Breast epithelium (tissue), 4 donors: ENCODE measurements around the gene LMCD1. TPM values are rescaled to one million over a fixed set of nuclear protein-coding genes. Genes with fewer than 3 reads are reported as not detected.

ENCODE experiments used
- DNase-seq, 2 donors: peaks; one replicate each; pipeline ENCODE4 v3.0.0-alpha.2; 2019; ENCODE audit warnings: low spot score in 2 of 2
- H3K27ac ChIP-seq, 2 donors: fragments of 200-600 bp; sonication (generic) in 1 of 2; one replicate each; pipeline ENCODE4 v1.5.1; 2016 to 2019; ENCODE audit warnings: mild to moderate bottlenecking in 1 of 2
- H3K27me3 ChIP-seq, 2 donors: fragments of 200-600 bp; sonication (generic) in 1 of 2; one replicate each; pipeline versions ENCODE4 v1.5.1 to v1.6.0; 2017 to 2019; ENCODE audit warnings: control low read depth in 1 of 2, mild to moderate bottlenecking in 1 of 2
- H3K36me3 ChIP-seq: fragments of 200-600 bp; one replicate; pipeline ENCODE4 v1.5.1; 2019
- H3K4me1 ChIP-seq, 2 donors: fragments of 200-600 bp; sonication (generic); one replicate each; pipeline ENCODE4 v1.5.1; 2016 to 2019; ENCODE audit warnings: control low read depth in 1 of 2
- H3K4me3 ChIP-seq, 3 donors: fragments of 200-600 bp; sonication (generic); 1 replicate in 2 of 3; 2 replicates in 1 of 3; pipeline ENCODE4 v1.5.1; 2016 to 2019; ENCODE audit warnings: mild to moderate bottlenecking in 3 of 3, moderate library complexity in 2 of 3
- H3K9me3 ChIP-seq, 2 donors: fragments of 200-600 bp; sonication (generic) in 1 of 2; one replicate each; pipeline ENCODE4 v1.5.1; 2016 to 2019; ENCODE audit warnings: control low read depth in 1 of 2
- CTCF ChIP-seq, 3 donors: fragments of 450-650 bp; IDR thresholded peaks; one replicate each; pipeline ENCODE4 v1.5.1; 2016 to 2017; ENCODE audit warnings: antibody characterized with exemption in 3 of 3, mild to moderate bottlenecking in 3 of 3, moderate library complexity in 3 of 3
- POLR2A ChIP-seq: fragments of 450-650 bp; IDR thresholded peaks from one replicate; pipeline ENCODE4 v1.6.1; 2016; ENCODE audit warnings: antibody characterized with exemption, mild to moderate bottlenecking, moderate library complexity
- POLR2AphosphoS5 ChIP-seq, 3 donors: sonication (generic); formaldehyde crosslinking; IDR thresholded peaks; one replicate each; pipeline ENCODE4 v1.6.1; 2017; ENCODE audit warnings: antibody characterized with exemption in 3 of 3
- intact Hi-C: fragments of 100-400 bp; cut with DNase I; formaldehyde crosslinking; loops from one replicate; pipeline ENCODE4 v1.15.1; 2023; ENCODE audit warnings: low total_unique reads
- total RNA-seq, 3 donors: library from RNA; depleted of rRNA; stranded (reverse); fragments of >200 nt; gene quantifications; one replicate each; pipeline ENCODE4 v1.1.0, GENCODE V29; 2016

Gene LMCD1
- total RNA-seq, 3 donors from 2014 or later, result 53.0 to 228 (median 105) TPM

GRCh38 chr3:8562081-8562595, 60.5 kb downstream of the LMCD1 start:
- Histone ChIP-seq H3K27ac (peak overlapping the region in 1 of 2 donors; percentile 40), H3K4me1 (no peaks in the 10 kb centered on the region), H3K9me3 (no peaks in the 10 kb centered on the region), H3K27me3 (no peaks in the 10 kb centered on the region), H3K36me3 (no peaks in the 10 kb centered on the region), H3K4me3 (no peak overlapping the region)
- TF ChIP-seq POLR2AphosphoS5 (IDR thresholded peaks at IDR 0.05) (no peak), POLR2A (no peak), CTCF (IDR thresholded peaks at IDR 0.05) (no peak)
- DNase-seq, result no peak
- intact Hi-C loops, result no loop called here

- Histone ChIP-seq H3K4me1 (no peaks in the 10 kb centered on the region), H3K4me3 (no peak overlapping the region), H3K27me3 (no peaks in the 10 kb centered on the region), H3K36me3 (no peaks in the 10 kb centered on the region), H3K27ac (no peak overlapping the region), H3K9me3 (no peaks in the 10 kb centered on the region)
- TF ChIP-seq POLR2A (no peak), CTCF (IDR thresholded peaks at IDR 0.05) (no peak), POLR2AphosphoS5 (IDR thresholded peaks at IDR 0.05) (no peak)
- no peak for DNase-seq
- intact Hi-C loops, result no loop called here
Measured at GRCh38 chr3:8563146-8563545, 61.5 kb downstream of the LMCD1 start.

GRCh38 chr3:8563597-8563996, 62.0 kb downstream of the LMCD1 start:
- DNase-seq, result no peak
- H3K36me3 ChIP-seq, result no peaks in the 10 kb centered on the region
- H3K4me1 ChIP-seq, result no peaks in the 10 kb centered on the region
- TF ChIP-seq POLR2A (no peak), CTCF (IDR thresholded peaks at IDR 0.05) (no peak)
- intact Hi-C loops, result no loop called here
- no peaks in the 10 kb centered on the region for H3K9me3 ChIP-seq
- no peak overlapping the region for H3K27ac ChIP-seq
- H3K27me3 ChIP-seq, result no peaks in the 10 kb centered on the region
- no peak overlapping the region for H3K4me3 ChIP-seq

- intact Hi-C loops, result no loop called here
- H3K36me3 ChIP-seq, result no peaks in the 10 kb centered on the region
- no peak for DNase-seq
- TF ChIP-seq CTCF (IDR thresholded peaks at IDR 0.05) (no peak), POLR2A (no peak), POLR2AphosphoS5 (IDR thresholded peaks at IDR 0.05) (no peak)
- no peak overlapping the region for H3K27ac ChIP-seq
- no peak overlapping the region for H3K4me3 ChIP-seq
- no peaks in the 10 kb centered on the region for H3K4me1 ChIP-seq
- H3K27me3 ChIP-seq, result no peaks in the 10 kb centered on the region
- no peaks in the 10 kb centered on the region for H3K9me3 ChIP-seq
Measured at GRCh38 chr3:8565376-8565775, 63.8 kb downstream of the LMCD1 start.

- no peak for TF ChIP-seq POLR2AphosphoS5 (IDR thresholded peaks at IDR 0.05)
- TF ChIP-seq CTCF (IDR thresholded peaks at IDR 0.05), result no peak
- no peak for TF ChIP-seq POLR2A
- DNase-seq, result no peak
- no peak overlapping the region for H3K27ac ChIP-seq
- no peaks in the 10 kb centered on the region for H3K9me3 ChIP-seq
- no peak overlapping the region for H3K4me3 ChIP-seq
- no peaks in the 10 kb centered on the region for H3K4me1 ChIP-seq
- no peaks in the 10 kb centered on the region for H3K27me3 ChIP-seq
- intact Hi-C loops, result loop anchor here (2.0 kb wide), 1 partner anchor 51 kb away; no protein-coding TSS in a partner anchor
- H3K36me3 ChIP-seq, result no peaks in the 10 kb centered on the region
Measured at GRCh38 chr3:8567784-8568575, 66.4 kb downstream of the LMCD1 start.
